SJCRH30 (cell line): ENCODE data around the gene TBC1D24. TPM values are rescaled to one million over a fixed set of nuclear protein-coding genes. Genes with fewer than 3 reads are reported as not detected.
"Not testable (repeated sequence)": the region's sequence is repeated elsewhere in the genome, so short reads cannot be mapped to it uniquely, and the experiment has no call there.

Experiments used
- DNase-seq, 2 experiments: peaks; one replicate each; pipeline ENCODE4 v3.0.0-alpha.2; 2015 to 2020
- H3K27ac ChIP-seq: fragments of 250-450 bp; sonication (Bioruptor Pico); 2 replicates; pipeline ENCODE4 v1.5.1; 2020; ENCODE audit warnings: mild to moderate bottlenecking, moderate library complexity
- H3K27me3 ChIP-seq: fragments of 250-450 bp; sonication (Bioruptor Pico); 2 replicates; pipeline ENCODE4 v1.5.1; 2020; ENCODE audit warnings: mild to moderate bottlenecking, moderate library complexity
- H3K36me3 ChIP-seq: fragments of 250-450 bp; sonication (Bioruptor Pico); 2 replicates; pipeline ENCODE4 v1.5.1; 2020; ENCODE audit warnings: mild to moderate bottlenecking, moderate library complexity
- H3K4me1 ChIP-seq: fragments of 250-450 bp; sonication (Bioruptor Pico); 2 replicates; pipeline ENCODE4 v1.5.1; 2020; ENCODE audit warnings: mild to moderate bottlenecking, moderate library complexity
- H3K4me3 ChIP-seq: fragments of 250-450 bp; sonication (Bioruptor Pico); 2 replicates; pipeline ENCODE4 v1.5.1; 2020; ENCODE audit warnings: mild to moderate bottlenecking, moderate library complexity
- H3K9me3 ChIP-seq: fragments of 250-450 bp; sonication (Bioruptor Pico); replicated peaks from 2 replicates; pipeline ENCODE4 v1.5.1; 2020; ENCODE audit warnings: mild to moderate bottlenecking, moderate library complexity
- total RNA-seq: library from RNA; depleted of rRNA; stranded (reverse); fragments of >200 nt; shearing (Covaris generic); gene quantifications from 2 replicates; pipeline ENCODE4 v1.2.3, GENCODE V29; 2014

TBC1D24 gene
- total RNA-seq, 1 experiment from 2014 or later, result 21.8 TPM

DNA sequence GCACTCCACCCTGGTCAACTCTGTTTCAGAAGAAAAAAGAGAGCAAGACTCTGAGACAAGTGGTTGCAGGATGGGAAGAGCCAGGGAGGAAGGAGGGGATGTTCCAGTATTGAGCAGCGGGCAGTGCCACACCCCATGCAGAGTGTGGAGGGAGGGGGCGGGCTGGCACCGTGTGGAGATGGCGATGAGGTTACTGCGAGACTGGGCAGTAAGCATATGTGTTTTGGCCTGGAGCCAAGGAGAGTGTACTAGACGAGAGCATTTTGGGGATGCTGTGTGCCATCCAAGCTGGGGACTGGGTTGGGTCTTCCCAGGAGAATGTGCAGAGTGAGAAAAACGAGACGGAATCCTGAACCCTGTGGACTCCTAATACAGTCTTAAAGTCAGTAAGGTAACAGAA, 3.4 kb downstream of the TBC1D24 start:
- Histone ChIP-seq H3K4me1 (peaks cover 21% of the 10 kb centered on the region), H3K9me3 (no peaks in the 10 kb centered on the region)
- no peak for DNase-seq

GRCh38 chr16:2479996-2480395, 5.1 kb downstream of the TBC1D24 start:
- not testable (repeated sequence) for H3K4me3 ChIP-seq, H3K9me3 ChIP-seq, H3K27ac ChIP-seq, H3K36me3 ChIP-seq, DNase-seq, H3K27me3 ChIP-seq
- H3K4me1 ChIP-seq, result peaks cover 22% of the 10 kb centered on the region

More for the DNA sequence above, 3.4 kb downstream of the TBC1D24 start:
- Histone ChIP-seq H3K27me3 (no peaks in the 10 kb centered on the region), H3K27ac (no peak overlapping the region), H3K36me3 (no peaks in the 10 kb centered on the region), H3K4me3 (no peak overlapping the region)

- no peak overlapping the region for H3K27ac ChIP-seq
- DNase-seq, result no peak
- H3K4me1 ChIP-seq, result peaks cover 22% of the 10 kb centered on the region
- no peaks in the 10 kb centered on the region for H3K9me3 ChIP-seq
- H3K4me3 ChIP-seq, result no peak overlapping the region
- no peaks in the 10 kb centered on the region for H3K27me3 ChIP-seq
- H3K36me3 ChIP-seq, result no peaks in the 10 kb centered on the region
Measured at GRCh38 chr16:2480948-2481347, 6.0 kb downstream of the TBC1D24 start.

DNA sequence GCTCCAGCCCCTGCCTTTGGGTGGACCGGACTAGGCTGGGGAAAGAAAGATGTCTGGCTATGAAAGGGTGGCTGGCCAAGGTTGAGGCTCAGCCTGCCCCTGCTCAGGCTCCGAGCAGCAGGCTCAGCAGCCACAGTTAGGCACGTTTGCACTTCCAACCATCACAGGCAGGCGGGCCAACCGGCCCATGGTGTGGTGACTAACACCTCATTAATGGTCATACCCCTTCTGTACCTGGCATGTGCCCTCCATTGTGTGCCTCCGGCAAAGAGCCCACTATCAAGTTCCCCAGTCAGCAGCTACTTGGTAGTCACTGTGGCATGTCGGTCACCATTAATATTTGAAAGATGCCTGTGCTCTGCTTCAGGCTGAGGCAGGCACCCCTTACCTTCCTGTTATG, 6.7 kb downstream of the TBC1D24 start:
- Histone ChIP-seq H3K27me3 (no peaks in the 10 kb centered on the region), H3K27ac (peak overlapping the region; percentile 70), H3K4me1 (peaks cover 24% of the 10 kb centered on the region), H3K36me3 (no peaks in the 10 kb centered on the region), H3K9me3 (no peaks in the 10 kb centered on the region), H3K4me3 (no peak overlapping the region)
- DNase-seq, result no peak

DNA sequence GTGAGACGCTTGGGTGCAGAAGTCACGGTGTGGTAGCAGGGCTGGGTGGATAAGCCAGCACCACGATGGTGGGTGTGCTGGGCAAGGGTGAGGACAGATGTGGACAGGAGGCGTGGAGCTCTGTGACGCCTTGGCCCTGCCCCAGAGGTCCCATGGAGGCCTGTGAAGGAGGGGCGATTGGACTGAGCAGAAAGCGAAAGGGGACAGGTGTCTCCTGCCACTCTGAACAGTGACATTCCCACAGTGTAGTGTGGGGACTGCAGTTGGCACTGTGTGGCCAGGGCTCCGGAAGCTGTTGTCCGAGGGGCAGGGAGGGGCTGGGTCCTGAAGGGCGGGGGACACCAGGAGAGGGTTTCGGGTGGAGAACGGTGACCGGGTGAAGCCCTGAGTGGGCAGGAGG, 7.3 kb downstream of the TBC1D24 start:
- Histone ChIP-seq H3K9me3 (no peaks in the 10 kb centered on the region), H3K4me1 (peaks cover 29% of the 10 kb centered on the region), H3K4me3 (peak overlapping the region; percentile 45), H3K27me3 (no peaks in the 10 kb centered on the region), H3K36me3 (no peaks in the 10 kb centered on the region), H3K27ac (peak overlapping the region; percentile 70)
- peak; percentile 58 to 72 for DNase-seq

DNA sequence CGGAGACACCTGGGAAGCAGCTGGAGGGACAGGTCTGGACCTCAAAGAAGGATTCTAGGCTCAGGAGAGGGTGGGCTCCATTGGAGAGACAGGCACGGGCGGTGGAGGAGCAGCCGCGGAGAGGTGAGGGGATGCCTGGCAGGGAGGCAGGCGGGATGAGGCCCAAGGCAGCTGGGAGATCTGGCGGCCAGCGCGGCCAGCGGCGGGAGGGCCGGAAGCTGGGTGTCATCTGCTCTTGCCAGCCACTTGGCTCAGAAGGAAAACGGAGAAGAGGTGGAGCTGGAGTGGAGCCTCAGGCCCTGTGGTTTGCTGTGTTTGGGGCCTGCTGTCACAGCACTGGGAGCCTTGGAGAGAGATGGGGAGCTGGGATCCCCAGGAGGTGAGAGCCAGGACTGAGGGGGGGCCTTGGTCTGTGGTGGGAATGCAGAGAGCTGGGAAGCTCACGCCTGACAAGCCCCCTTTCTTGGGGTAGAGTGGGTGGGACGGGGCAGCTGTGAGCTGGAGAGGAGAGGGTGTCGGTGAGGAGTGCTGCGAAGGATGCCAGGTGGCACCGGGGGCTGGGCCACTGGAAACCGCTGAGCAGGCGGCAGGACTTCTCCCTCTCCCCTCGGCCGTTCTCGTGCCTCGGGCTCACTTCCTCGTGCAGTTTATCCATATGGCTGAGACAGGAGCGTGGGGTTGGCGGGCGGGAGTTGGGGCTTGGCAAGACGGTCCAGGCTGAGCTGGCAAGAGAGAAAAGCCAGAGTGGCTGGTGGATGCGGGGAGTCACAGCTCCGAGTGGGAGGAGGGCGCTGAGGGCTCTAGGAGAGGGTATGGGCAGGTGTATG, 8.0 kb downstream of the TBC1D24 start:
- Histone ChIP-seq H3K4me3 (peak overlapping the region; percentile 45), H3K9me3 (no peaks in the 10 kb centered on the region), H3K4me1 (peaks cover 33% of the 10 kb centered on the region), H3K27ac (peak overlapping the region; percentile 70), H3K27me3 (no peaks in the 10 kb centered on the region), H3K36me3 (no peaks in the 10 kb centered on the region)
- DNase-seq, result peak; percentile 79 to 88

- Histone ChIP-seq H3K9me3 (no peaks in the 10 kb centered on the region), H3K4me1 (peaks cover 33% of the 10 kb centered on the region), H3K27ac (no peak overlapping the region), H3K27me3 (no peaks in the 10 kb centered on the region), H3K4me3 (peak overlapping the region; percentile 45), H3K36me3 (no peaks in the 10 kb centered on the region)
- DNase-seq, result no peak
Measured at GRCh38 chr16:2483939-2484897, 9.3 kb downstream of the TBC1D24 start.

GRCh38 chr16:2484898-2485508, 10.1 kb downstream of the TBC1D24 start:
- Histone ChIP-seq H3K4me3 (no peak overlapping the region), H3K9me3 (no peaks in the 10 kb centered on the region), H3K27me3 (no peaks in the 10 kb centered on the region), H3K27ac (no peak overlapping the region), H3K4me1 (peaks cover 37% of the 10 kb centered on the region), H3K36me3 (no peaks in the 10 kb centered on the region)
- no peak for DNase-seq

GRCh38 chr16:2485811-2486507, 11.0 kb downstream of the TBC1D24 start:
- H3K4me1 ChIP-seq, result peaks cover 45% of the 10 kb centered on the region

GRCh38 chr16:2486645-2487516, 12.0 kb downstream of the TBC1D24 start:
- peak overlapping the region; percentile 72 for H3K27ac ChIP-seq
- peak; percentile 53 to 61 for DNase-seq

More at GRCh38 chr16:2485811-2486507, 11.0 kb downstream of the TBC1D24 start:
- Histone ChIP-seq H3K27me3 (no peaks in the 10 kb centered on the region), H3K9me3 (no peaks in the 10 kb centered on the region), H3K4me3 (no peak overlapping the region), H3K36me3 (no peaks in the 10 kb centered on the region), H3K27ac (no peak overlapping the region; the same call in 1 of the 2 replicates)
- DNase-seq, result no peak

DNA sequence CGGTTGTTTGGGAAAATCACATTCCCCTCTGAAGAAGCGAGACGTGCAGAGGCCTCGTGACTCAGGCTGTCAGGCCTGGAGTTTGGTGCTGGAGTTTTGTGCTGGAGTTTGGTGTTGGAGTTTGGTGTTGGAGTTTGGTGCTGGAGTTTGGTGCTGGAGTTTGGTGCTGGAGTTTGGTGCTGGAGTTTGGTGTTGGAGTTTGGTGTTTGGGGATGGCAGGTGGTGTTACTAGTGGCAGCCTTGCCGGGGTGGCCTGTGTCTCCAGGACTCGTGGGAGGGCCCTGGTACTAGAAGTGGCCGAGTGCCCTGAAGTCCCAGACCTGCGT, 12.6 kb downstream of the TBC1D24 start:
- no peak for DNase-seq
- H3K9me3 ChIP-seq, result no peaks in the 10 kb centered on the region
- peaks cover 36% of the 10 kb centered on the region for H3K4me1 ChIP-seq
- no peaks in the 10 kb centered on the region for H3K27me3 ChIP-seq
- peak overlapping the region; percentile 45 for H3K4me3 ChIP-seq
- H3K27ac ChIP-seq, result peak overlapping the region; percentile 72
- H3K36me3 ChIP-seq, result no peaks in the 10 kb centered on the region

More at GRCh38 chr16:2486645-2487516, 12.0 kb downstream of the TBC1D24 start:
- Histone ChIP-seq H3K27me3 (no peaks in the 10 kb centered on the region), H3K4me3 (peak overlapping the region; percentile 45), H3K4me1 (peaks cover 42% of the 10 kb centered on the region), H3K36me3 (no peaks in the 10 kb centered on the region), H3K9me3 (no peaks in the 10 kb centered on the region)

DNA sequence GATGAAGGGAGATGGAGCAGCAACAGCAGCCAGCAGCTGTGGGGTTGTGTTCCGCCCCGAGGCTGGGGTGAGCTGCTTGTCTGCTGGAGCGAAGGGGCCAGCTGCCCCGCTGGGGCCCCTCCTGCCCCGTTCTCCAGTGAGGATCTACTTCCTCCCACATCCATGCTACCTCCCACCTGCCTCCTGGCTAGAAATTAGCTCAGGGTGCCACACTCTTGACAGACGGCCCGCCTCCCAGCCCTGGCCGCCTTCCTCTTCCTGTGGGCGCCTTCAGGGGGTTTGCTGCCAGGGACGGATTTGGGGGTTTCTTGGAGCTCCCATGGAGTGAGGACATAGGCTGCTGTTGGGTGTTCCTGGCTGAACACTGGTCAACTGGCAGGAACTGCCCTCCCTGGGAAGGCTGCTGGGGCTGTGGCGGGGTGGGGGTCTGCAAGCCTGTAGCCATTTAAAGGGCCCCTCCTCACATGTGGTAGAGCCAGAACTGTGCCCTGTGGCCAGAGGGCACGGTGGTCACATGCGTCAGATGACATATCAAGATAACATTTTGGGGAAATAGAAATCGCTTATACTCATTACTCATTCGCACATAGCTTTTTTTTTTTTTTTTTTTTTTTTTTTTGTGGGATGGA, 13.1 kb downstream of the TBC1D24 start:
- H3K27ac ChIP-seq, result peak overlapping the region; percentile 72
- H3K36me3 ChIP-seq, result no peaks in the 10 kb centered on the region
- H3K4me1 ChIP-seq, result peaks cover 33% of the 10 kb centered on the region
- no peaks in the 10 kb centered on the region for H3K27me3 ChIP-seq
- H3K4me3 ChIP-seq, result peak overlapping the region; percentile 45
- H3K9me3 ChIP-seq, result no peaks in the 10 kb centered on the region
- DNase-seq, result peak; percentile 92 to 94

DNA sequence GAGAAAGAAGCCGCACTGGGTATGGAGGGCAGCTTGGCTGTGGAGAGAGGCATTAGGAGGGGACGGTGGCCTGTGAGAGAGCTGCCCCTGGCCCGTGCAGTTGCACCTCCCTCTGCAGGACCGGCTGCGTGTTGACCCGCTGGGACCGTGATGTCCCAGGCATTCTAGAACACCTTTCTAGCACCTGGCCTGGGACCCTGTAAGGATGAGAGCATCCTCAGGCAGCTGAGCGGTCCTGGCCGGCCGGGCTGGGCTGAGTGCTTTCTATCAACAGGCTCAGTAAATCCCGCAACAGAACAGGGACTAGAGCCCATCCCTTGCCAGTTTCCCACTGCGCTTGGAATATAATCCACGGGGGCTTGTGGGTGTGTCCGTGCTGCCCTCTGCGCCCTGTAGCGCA, 14.7 kb downstream of the TBC1D24 start:
- Histone ChIP-seq H3K4me1 (peaks cover 28% of the 10 kb centered on the region), H3K36me3 (no peaks in the 10 kb centered on the region), H3K27ac (no peak overlapping the region), H3K9me3 (no peaks in the 10 kb centered on the region), H3K4me3 (no peak overlapping the region), H3K27me3 (no peaks in the 10 kb centered on the region)
- DNase-seq, result no peak
